Astrocyte of the spinal cord (primary cell): ENCODE results near the gene F7.

Experiments used
- DNase-seq: peaks from one replicate; pipeline ENCODE4 v3.0.0; 2011; ENCODE audit warnings: low read depth, low spot score
- H3K4me3 ChIP-seq: 2 replicates; pipeline ENCODE4 v1.5.1; 2011; ENCODE audit warnings: low read depth, mild to moderate bottlenecking, low read length, moderate library complexity
- in situ Hi-C: cut with HindIII; loops from 2 replicates; pipeline ENCODE4 v1.10.0; 2017; ENCODE audit warnings: low sequenced_read_pairs
- TF ChIP-seq, protein P1 (sequence below): IDR thresholded peaks from 2 replicates; pipeline ENCODE4 v1.5.1; 2012; ENCODE audit warnings: low read depth, mild to moderate bottlenecking, low read length, inconsistent platforms

The F7 gene

DNA sequence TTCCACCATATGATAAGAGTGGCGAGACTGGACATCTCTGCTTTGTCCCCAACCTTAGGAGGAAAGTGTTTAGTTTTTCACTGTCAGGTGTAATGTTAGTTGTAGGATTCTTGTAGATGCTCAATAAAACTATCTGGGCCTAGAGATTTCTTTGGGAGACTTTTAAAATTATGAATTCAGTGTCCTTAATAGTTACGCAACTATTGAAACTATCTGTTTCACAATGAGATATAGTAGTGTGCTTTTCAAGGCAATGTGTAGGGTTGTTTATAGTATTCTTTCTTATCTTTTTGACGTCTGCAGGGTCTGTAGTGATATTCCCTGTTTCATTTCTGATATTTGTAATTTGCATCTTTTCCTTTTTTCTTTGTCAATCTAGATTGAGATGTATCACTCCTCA lies 33.2 kb upstream of the F7 start:
- no peak for DNase-seq
- in situ Hi-C loops, result no loop called here
- H3K4me3 ChIP-seq, result no peak overlapping the region
- TF ChIP-seq, protein P1, sequence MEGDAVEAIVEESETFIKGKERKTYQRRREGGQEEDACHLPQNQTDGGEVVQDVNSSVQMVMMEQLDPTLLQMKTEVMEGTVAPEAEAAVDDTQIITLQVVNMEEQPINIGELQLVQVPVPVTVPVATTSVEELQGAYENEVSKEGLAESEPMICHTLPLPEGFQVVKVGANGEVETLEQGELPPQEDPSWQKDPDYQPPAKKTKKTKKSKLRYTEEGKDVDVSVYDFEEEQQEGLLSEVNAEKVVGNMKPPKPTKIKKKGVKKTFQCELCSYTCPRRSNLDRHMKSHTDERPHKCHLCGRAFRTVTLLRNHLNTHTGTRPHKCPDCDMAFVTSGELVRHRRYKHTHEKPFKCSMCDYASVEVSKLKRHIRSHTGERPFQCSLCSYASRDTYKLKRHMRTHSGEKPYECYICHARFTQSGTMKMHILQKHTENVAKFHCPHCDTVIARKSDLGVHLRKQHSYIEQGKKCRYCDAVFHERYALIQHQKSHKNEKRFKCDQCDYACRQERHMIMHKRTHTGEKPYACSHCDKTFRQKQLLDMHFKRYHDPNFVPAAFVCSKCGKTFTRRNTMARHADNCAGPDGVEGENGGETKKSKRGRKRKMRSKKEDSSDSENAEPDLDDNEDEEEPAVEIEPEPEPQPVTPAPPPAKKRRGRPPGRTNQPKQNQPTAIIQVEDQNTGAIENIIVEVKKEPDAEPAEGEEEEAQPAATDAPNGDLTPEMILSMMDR, result no peak

DNA sequence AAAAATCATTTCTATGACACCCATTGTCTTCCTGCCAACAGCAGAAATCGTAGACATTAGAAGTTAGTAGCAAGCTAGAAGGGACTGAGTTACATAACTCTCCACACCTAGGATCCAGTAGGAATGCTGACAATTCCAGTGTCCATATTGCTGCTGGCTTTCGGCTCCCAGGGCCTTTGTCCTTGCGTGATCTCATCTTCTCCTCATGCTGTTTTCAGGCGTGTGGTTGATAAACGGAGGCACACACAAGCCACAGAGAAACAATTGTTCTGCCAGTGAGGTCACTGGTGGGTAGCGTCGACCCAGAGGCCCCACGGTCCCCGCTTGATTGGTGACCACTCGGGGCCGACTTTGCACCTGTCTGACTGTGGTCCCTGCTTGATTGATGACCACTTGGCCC lies 31.6 kb upstream of the F7 start:
- in situ Hi-C loops, result no loop called here
- TF ChIP-seq, protein P1, result no peak
- H3K4me3 ChIP-seq, result no peak overlapping the region
- no peak for DNase-seq

DNA sequence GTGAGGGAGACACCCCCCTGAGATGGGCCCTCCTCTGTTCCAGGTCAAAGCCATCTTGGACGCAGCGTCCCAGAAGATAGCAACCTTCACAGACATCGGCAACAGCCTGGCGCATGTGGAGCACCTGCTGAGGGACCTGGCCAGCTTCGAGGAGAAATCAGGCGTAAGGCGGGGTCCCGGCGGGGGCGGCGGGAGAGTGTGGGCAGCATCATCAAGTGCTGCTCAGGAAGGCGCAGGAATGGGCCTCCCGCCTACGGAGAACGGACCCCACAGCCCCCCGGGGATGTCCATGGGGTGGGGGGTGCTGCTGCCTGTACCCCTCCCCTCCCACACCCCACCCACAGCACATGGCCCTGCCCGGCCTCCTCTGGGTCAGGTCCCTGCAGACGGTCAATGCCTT lies 31.2 kb upstream of the F7 start:
- TF ChIP-seq, protein P1, result no peak
- in situ Hi-C loops, result no loop called here
- no peak for DNase-seq
- H3K4me3 ChIP-seq, result no peak overlapping the region

- no peak for DNase-seq
- in situ Hi-C loops, result no loop called here
- TF ChIP-seq, protein P1, result no peak
- H3K4me3 ChIP-seq, result no peak overlapping the region
Measured at GRCh38 chr13:113074876-113075275, 30.7 kb upstream of the F7 start.

- in situ Hi-C loops, result no loop called here
- TF ChIP-seq, protein P1, result no peak
- no peak overlapping the region for H3K4me3 ChIP-seq
- no peak for DNase-seq
Measured at GRCh38 chr13:113075711-113076110, 29.9 kb upstream of the F7 start.

DNA sequence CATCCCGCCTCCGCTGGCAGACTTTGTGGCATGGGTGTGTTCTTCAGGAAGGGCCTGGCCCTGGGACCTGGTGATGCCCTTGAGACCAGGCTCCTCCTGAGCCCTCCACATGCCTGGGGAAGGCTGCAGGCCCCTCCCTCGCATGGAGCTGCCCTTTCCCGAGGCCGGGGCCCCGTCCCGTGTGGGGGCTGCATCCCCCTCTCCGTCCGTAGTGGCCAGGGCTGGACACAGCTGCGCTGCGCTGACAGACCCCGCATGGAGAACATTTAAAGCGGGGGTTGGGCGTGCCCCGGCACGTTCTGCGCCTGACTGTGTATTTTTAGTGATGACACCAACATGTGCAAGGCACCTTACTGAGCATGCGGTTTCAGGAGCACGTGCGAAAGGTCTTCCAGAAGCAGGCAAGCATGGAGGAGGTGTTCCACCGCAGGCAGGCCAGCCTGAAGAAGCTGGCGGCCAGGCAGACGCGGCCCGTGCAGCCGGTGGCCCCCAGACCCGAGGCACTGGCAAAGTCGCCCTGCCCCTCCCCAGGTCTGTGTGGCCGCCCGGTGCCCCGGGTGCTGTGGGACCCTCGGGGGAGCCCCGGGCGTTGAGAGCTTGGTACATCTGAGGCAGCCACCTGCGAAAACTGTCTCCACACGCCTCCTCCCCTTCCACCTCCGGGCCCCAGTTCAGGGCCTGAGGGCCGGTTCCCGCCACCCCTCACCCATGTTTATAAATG lies 28.8 kb upstream of the F7 start:
- H3K4me3 ChIP-seq, result no peak overlapping the region
- TF ChIP-seq, protein P1, result no peak
- in situ Hi-C loops, result no loop called here
- no peak for DNase-seq

- no peak overlapping the region for H3K4me3 ChIP-seq
- TF ChIP-seq, protein P1, result no peak
- DNase-seq, result no peak
- in situ Hi-C loops, result no loop called here
Measured at GRCh38 chr13:113077566-113077952, 28.0 kb upstream of the F7 start.
